Measurements from ENCODE around the gene MMP19.
"Not testable (repeated sequence)": the region's sequence is repeated elsewhere in the genome, so short reads cannot be mapped to it uniquely, and the experiment has no call there.

Gene MMP19

GRCh38 chr12:55843431-55843830 is 695 bp upstream of the MMP19 start:
- DNase-seq (ENCODE audit: low read depth): no peak
- no peak overlapping the region for H3K4me3 ChIP-seq (ENCODE audit: low read length)
- TF ChIP-seq, protein P1, sequence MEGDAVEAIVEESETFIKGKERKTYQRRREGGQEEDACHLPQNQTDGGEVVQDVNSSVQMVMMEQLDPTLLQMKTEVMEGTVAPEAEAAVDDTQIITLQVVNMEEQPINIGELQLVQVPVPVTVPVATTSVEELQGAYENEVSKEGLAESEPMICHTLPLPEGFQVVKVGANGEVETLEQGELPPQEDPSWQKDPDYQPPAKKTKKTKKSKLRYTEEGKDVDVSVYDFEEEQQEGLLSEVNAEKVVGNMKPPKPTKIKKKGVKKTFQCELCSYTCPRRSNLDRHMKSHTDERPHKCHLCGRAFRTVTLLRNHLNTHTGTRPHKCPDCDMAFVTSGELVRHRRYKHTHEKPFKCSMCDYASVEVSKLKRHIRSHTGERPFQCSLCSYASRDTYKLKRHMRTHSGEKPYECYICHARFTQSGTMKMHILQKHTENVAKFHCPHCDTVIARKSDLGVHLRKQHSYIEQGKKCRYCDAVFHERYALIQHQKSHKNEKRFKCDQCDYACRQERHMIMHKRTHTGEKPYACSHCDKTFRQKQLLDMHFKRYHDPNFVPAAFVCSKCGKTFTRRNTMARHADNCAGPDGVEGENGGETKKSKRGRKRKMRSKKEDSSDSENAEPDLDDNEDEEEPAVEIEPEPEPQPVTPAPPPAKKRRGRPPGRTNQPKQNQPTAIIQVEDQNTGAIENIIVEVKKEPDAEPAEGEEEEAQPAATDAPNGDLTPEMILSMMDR (conservative IDR thresholded peaks at IDR 0.05; ENCODE audit: low read length): no peak

GRCh38 chr12:55840581-55841351 is 2.0 kb downstream of the MMP19 start:
- DNase-seq (ENCODE audit: low read depth): no peak

GRCh38 chr12:55839345-55840140 is 3.2 kb downstream of the MMP19 start:
- TF ChIP-seq, protein P1 (conservative IDR thresholded peaks at IDR 0.05; ENCODE audit: low read length): no peak
- DNase-seq (ENCODE audit: low read depth): no peak
- H3K4me3 ChIP-seq (ENCODE audit: low read length): no peak overlapping the region

More at GRCh38 chr12:55840581-55841351, 2.0 kb downstream of the MMP19 start:
- TF ChIP-seq, protein P1 (conservative IDR thresholded peaks at IDR 0.05; ENCODE audit: low read length): no peak
- no peak overlapping the region for H3K4me3 ChIP-seq (ENCODE audit: low read length)

- TF ChIP-seq, protein P1 (conservative IDR thresholded peaks at IDR 0.05; ENCODE audit: low read length): no peak
- H3K4me3 ChIP-seq (ENCODE audit: low read length): no peak overlapping the region
- no peak for DNase-seq (ENCODE audit: low read depth)
Measured at GRCh38 chr12:55838361-55838760, 4.4 kb downstream of the MMP19 start.

GRCh38 chr12:55834400-55834799 is 8.3 kb downstream of the MMP19 start:
- DNase-seq (ENCODE audit: low read depth); H3K4me3 ChIP-seq (ENCODE audit: low read length): not testable (repeated sequence)

- DNase-seq (ENCODE audit: low read depth): no peak
- H3K4me3 ChIP-seq (ENCODE audit: low read length): no peak overlapping the region
- TF ChIP-seq, protein P1 (conservative IDR thresholded peaks at IDR 0.05; ENCODE audit: low read length): no peak
Measured at GRCh38 chr12:55833056-55833455, 9.7 kb downstream of the MMP19 start.

DNA sequence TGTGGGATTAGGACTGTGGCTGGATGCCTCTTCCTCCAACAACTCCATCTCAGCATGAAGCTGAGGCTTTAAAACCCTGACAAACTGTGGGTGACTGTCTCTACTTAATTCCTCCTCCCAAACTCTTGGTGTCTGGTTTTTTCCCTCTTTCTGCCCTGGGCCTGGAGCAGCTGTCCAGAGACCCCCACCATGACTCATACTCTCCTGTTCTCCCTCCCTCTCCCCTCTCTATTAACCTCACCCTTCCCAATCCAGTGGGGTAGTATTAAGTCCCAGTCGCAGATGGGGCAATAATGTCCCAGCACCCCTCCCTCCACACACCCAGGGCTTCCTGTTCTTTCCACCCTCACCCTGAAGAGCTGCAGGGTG is 11.3 kb downstream of the MMP19 start:
- H3K4me3 ChIP-seq (ENCODE audit: low read length): peak overlapping the region; percentile 92
- DNase-seq (ENCODE audit: low read depth): no peak
- TF ChIP-seq, protein P1 (conservative IDR thresholded peaks at IDR 0.05; ENCODE audit: low read length): no peak
